ENCODE data around the gene MAT1A.

DNA sequence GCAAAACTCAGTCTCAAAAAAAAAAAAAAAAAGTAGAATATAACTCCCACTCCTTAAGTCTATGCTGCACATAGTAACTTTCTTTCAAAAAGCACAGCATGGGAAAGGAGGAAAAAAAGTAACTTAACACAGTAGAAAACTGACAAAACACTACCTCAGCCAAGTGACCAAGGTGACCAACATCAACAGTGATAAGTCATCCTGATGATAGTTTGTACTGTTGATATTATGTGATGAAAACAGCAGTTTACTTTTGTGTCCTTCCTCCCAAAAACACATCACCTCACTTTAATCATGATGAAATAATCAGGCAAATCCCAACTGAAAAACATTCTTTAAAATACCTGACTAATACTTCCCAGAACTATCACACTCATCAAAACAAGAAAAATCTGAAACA, 29.3 kb upstream of the MAT1A start:
- TF ChIP-seq, protein P1, sequence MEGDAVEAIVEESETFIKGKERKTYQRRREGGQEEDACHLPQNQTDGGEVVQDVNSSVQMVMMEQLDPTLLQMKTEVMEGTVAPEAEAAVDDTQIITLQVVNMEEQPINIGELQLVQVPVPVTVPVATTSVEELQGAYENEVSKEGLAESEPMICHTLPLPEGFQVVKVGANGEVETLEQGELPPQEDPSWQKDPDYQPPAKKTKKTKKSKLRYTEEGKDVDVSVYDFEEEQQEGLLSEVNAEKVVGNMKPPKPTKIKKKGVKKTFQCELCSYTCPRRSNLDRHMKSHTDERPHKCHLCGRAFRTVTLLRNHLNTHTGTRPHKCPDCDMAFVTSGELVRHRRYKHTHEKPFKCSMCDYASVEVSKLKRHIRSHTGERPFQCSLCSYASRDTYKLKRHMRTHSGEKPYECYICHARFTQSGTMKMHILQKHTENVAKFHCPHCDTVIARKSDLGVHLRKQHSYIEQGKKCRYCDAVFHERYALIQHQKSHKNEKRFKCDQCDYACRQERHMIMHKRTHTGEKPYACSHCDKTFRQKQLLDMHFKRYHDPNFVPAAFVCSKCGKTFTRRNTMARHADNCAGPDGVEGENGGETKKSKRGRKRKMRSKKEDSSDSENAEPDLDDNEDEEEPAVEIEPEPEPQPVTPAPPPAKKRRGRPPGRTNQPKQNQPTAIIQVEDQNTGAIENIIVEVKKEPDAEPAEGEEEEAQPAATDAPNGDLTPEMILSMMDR (IDR thresholded peaks at IDR 0.05) = no peak
- TF ChIP-seq ZFX (IDR thresholded peaks at IDR 0.05; ENCODE audit: borderline replicate concordance) = no peak

All from 22Rv1 (cell line).